HepG2 (cell line): ENCODE data around the gene STK32A. TPM values are rescaled to one million over a fixed set of nuclear protein-coding genes. Genes with fewer than 3 reads are reported as not detected.

Experiments used
- ATAC-seq: fragments of 200-7000 bp; cut with Tn5 transposase; 3 replicates; pipeline ENCODE4 v1.9.1; 2020; ENCODE audit warnings: mild to moderate bottlenecking, moderate library complexity
- BruUV-seq: library from RNA; stranded (reverse); fragments of 400-500 nt; replicated peaks from 2 replicates; lab custom pipeline; 2021; lab: Mats Ljungman, UMichigan
- CTCF ChIA-PET: fragments of 300-600 bp; formaldehyde crosslinking; extraction: SDS; loops from one replicate; lab custom pipeline; 2021; ENCODE audit warnings: low total read pairs, inconsistent platforms, low intra/inter-chr PET ratio; lab: Yijun Ruan, JAX
- POLR2A ChIA-PET: fragments of 350-600 bp; sonication (Branson Sonifier 250); formaldehyde crosslinking; loops from one replicate; lab custom pipeline; 2020; ENCODE audit warnings: antibody characterized with exemption, inconsistent platforms; lab: Yijun Ruan, JAX
- DNase-seq: peaks from one replicate; pipeline ENCODE4 v3.0.0-alpha.2; 2015; ENCODE audit warnings: low spot score
- FAIRE-seq: peaks from 3 replicates; lab custom pipeline; 2011; peaks lifted over from hg19 to GRCh38; lab: Jason Lieb, UNC
- H2AFZ ChIP-seq: one replicate; pipeline ENCODE4 v1.6.1; 2011; ENCODE audit warnings: low read length, inconsistent platforms
- H3K27ac ChIP-seq: fragments of 300-600 bp; 3 replicates; pipeline ENCODE4 v1.8.0; 2011; ENCODE audit warnings: mixed run types, mild to moderate bottlenecking, mixed read lengths, low read length, inconsistent platforms; ENCODE audit not compliant: insufficient read depth; ENCODE audit errors: extremely low read length
- H3K27me3 ChIP-seq, 2 experiments: fragments of 200-600 bp in 1 of 2; 2 replicates in 1 of 2; 3 replicates in 1 of 2; pipeline versions ENCODE4 v1.6.0 to v1.8.0; 2011; ENCODE audit warnings: low read length in 2 of 2, mild to moderate bottlenecking in 2 of 2, moderate library complexity in 2 of 2, inconsistent platforms in 1 of 2; ENCODE audit not compliant: insufficient read depth in 2 of 2, control insufficient read depth in 1 of 2
- H3K36me3 ChIP-seq, 2 experiments: fragments of 200-600 bp in 1 of 2; replicated peaks in 1 of 2; 2 replicates in 1 of 2; 3 replicates in 1 of 2; pipeline versions ENCODE4 v1.5.1 to v1.8.0; 2011; ENCODE audit warnings: low read length in 2 of 2, inconsistent platforms in 1 of 2; ENCODE audit not compliant: insufficient read depth in 2 of 2, control insufficient read depth in 1 of 2
- H3K4me1 ChIP-seq: 2 replicates; pipeline ENCODE4 v1.5.1; 2012; ENCODE audit warnings: low read length, inconsistent platforms; ENCODE audit not compliant: insufficient read depth
- H3K4me2 ChIP-seq: 2 replicates; pipeline ENCODE4 v1.6.0; 2011; ENCODE audit warnings: low read depth, low read length, inconsistent platforms
- H3K4me3 ChIP-seq, 3 experiments: fragments of 200-600 bp in 1 of 3; sonication (generic), shearing (Covaris generic) in 1 of 3; replicated peaks in 1 of 3; 2 replicates each; pipeline ENCODE4 v1.5.1; 2011 to 2016; ENCODE audit warnings: low read length in 3 of 3, inconsistent platforms in 2 of 3, low read depth in 2 of 3, mild to moderate bottlenecking in 2 of 3, control low read depth in 1 of 3, mixed read lengths in 1 of 3; ENCODE audit not compliant: insufficient read depth in 1 of 3
- H3K79me2 ChIP-seq: one replicate; pipeline ENCODE4 v1.6.1; 2011; ENCODE audit warnings: low read length, inconsistent platforms; ENCODE audit not compliant: insufficient read depth
- H3K9ac ChIP-seq: 2 replicates; pipeline ENCODE4 v1.6.0; 2011; ENCODE audit warnings: mild to moderate bottlenecking, low read depth, low read length, inconsistent platforms; ENCODE audit not compliant: insufficient read depth
- H3K9me3 ChIP-seq: 2 replicates; pipeline ENCODE4 v1.5.1; 2012; ENCODE audit warnings: mild to moderate bottlenecking, low read length
- H4K20me1 ChIP-seq: 2 replicates; pipeline ENCODE4 v1.6.0; 2011; ENCODE audit warnings: inconsistent platforms, mild to moderate bottlenecking, low read length, moderate library complexity; ENCODE audit not compliant: insufficient read depth
- ETS1 ChIP-seq: sonication (generic); formaldehyde crosslinking; IDR thresholded peaks from 2 replicates; pipeline ENCODE4 v1.4.0; 2020; ENCODE audit warnings: missing genetic modification reagents
- FIP1L1 ChIP-seq: fragments of 200-400 bp; formaldehyde crosslinking; IDR thresholded peaks from 2 replicates; pipeline ENCODE4 v1.6.1; 2018; ENCODE audit warnings: low read depth, mild to moderate bottlenecking, low read length, moderate library complexity, borderline replicate concordance; ENCODE audit not compliant: insufficient read depth
- MXD1 ChIP-seq: sonication (generic); formaldehyde crosslinking; IDR thresholded peaks from 2 replicates; pipeline ENCODE4 v1.4.0; 2020; ENCODE audit warnings: mild to moderate bottlenecking, missing genetic modification reagents
- NFE2L2 ChIP-seq: fragments of 150-350 bp; IDR thresholded peaks from 2 replicates; pipeline ENCODE4 v1.6.1; 2014; ENCODE audit warnings: low read length
- NR2F6 ChIP-seq, 2 experiments: IDR thresholded peaks; 2 replicates each; pipeline ENCODE4 v1.6.1; 2016; ENCODE audit warnings: antibody characterized with exemption in 1 of 2, mild to moderate bottlenecking in 1 of 2
- POLR2A ChIP-seq, 2 experiments: IDR thresholded peaks; 2 replicates each; pipeline ENCODE4 v1.6.1; 2011; ENCODE audit warnings: low read depth in 2 of 2, low read length in 2 of 2, mild to moderate bottlenecking in 1 of 2, moderate library complexity in 1 of 2; ENCODE audit not compliant: insufficient read depth in 1 of 2
- SETDB1 ChIP-seq: sonication (generic); formaldehyde crosslinking; IDR thresholded peaks from 2 replicates; pipeline ENCODE4 v1.5.1; 2020; ENCODE audit warnings: missing genetic modification reagents, mild to moderate bottlenecking, borderline replicate concordance
- SNAPC4 ChIP-seq: sonication (generic); formaldehyde crosslinking; IDR thresholded peaks from 2 replicates; pipeline ENCODE4 v1.4.0; 2020; ENCODE audit warnings: mild to moderate bottlenecking, missing genetic modification reagents
- ZFP82 ChIP-seq: sonication (generic); formaldehyde crosslinking; IDR thresholded peaks from 2 replicates; pipeline ENCODE4 v1.5.1; 2020; ENCODE audit warnings: mild to moderate bottlenecking, missing genetic modification reagents, borderline replicate concordance
- ZMAT3 ChIP-seq: sonication (generic); formaldehyde crosslinking; conservative IDR thresholded peaks from 2 replicates; pipeline ENCODE4 v1.7.0; 2021; ENCODE audit warnings: missing genetic modification reagents
- ZMYM2 ChIP-seq: sonication (generic); formaldehyde crosslinking; IDR thresholded peaks from 2 replicates; pipeline ENCODE4 v1.8.0; 2022; ENCODE audit warnings: mild to moderate bottlenecking, missing genetic modification reagents
- ZNF101 ChIP-seq: sonication (generic); formaldehyde crosslinking; IDR thresholded peaks from 2 replicates; pipeline ENCODE4 v1.4.0; 2020; ENCODE audit warnings: mild to moderate bottlenecking, low read depth, missing genetic modification reagents, borderline replicate concordance
- ZNF460 ChIP-seq: sonication (generic); formaldehyde crosslinking; IDR thresholded peaks from 2 replicates; pipeline ENCODE4 v1.5.1; 2020; ENCODE audit warnings: missing genetic modification reagents, mild to moderate bottlenecking, borderline replicate concordance
- ZNF605 ChIP-seq: sonication (generic); formaldehyde crosslinking; IDR thresholded peaks from 2 replicates; pipeline ENCODE4 v1.8.0; 2022; ENCODE audit warnings: mild to moderate bottlenecking, missing genetic modification reagents
- WGBS: methylation state at CpG from one replicate; pipeline ENCODE4 v1.1.6; 2017; ENCODE audit warnings: low lambda C conversion rate; 5-methylcytosine and 5-hydroxymethylcytosine counted together
- in situ Hi-C: cut with HindIII; loops from 2 replicates; pipeline ENCODE4 v1.10.0; 2017; ENCODE audit warnings: low pct_unique_long_range_greater_than_20kb; ENCODE audit not compliant: extremely low pct_ligation_motif_present
- intact Hi-C: fragments of 100-400 bp; cut with micrococcal nuclease; formaldehyde crosslinking; loops from one replicate; pipeline ENCODE4 v1.10.0; 2022; ENCODE audit not compliant: unreplicated experiment
- polyA plus RNA-seq, 8 experiments: library from polyadenylated mRNA; depleted of rRNA in 3 of 8; stranded (reverse) in 7 of 8; unstranded in 1 of 8; fragments of >200 nt; fragmentation: Illumina TruSeq in 4 of 8; extraction: Trizol in 4 of 8; gene quantifications; 2 replicates each; pipeline versions ENCODE4 v1.2.1 to v1.2.3, GENCODE V29; 2011 to 2016; ENCODE audit warnings: low read depth in 4 of 8, missing spikeins in 1 of 8, mixed read lengths in 1 of 8; ENCODE audit not compliant: insufficient read depth in 1 of 8
- total RNA-seq, 5 experiments: library from RNA; depleted of rRNA; stranded (reverse); fragments of >200 nt; fragmentation: Illumina TruSeq; extraction: Trizol; gene quantifications; 2 replicates each; pipeline ENCODE4 v1.2.3, GENCODE V29; 2016; ENCODE audit warnings: low read depth in 1 of 5

STK32A gene
- total and polyA plus RNA-seq, 2 of the 13 experiments (the other 11 are each of a cell fraction or from before 2014, with no cell fraction given), result not detected

- TF ChIP-seq FIP1L1, result no peak
- TF ChIP-seq ZMYM2 (CRISPR knock-in tag), result no peak
- no peak for TF ChIP-seq MXD1 (CRISPR knock-in tag)
- no peak for TF ChIP-seq ZMAT3 (CRISPR knock-in tag)
- no peak for TF ChIP-seq ZFP82 (CRISPR knock-in tag)
- no peak for TF ChIP-seq ETS1 (CRISPR knock-in tag)
Measured at GRCh38 chr5:147234239-147234824, 494 bp upstream of the STK32A start (continued).

GRCh38 chr5:147240266-147240985 is 5.6 kb downstream of the STK32A start:
- BruUV-seq, result no TSS peak
- ChIA-PET CTCF (no interaction called here), POLR2A (no interaction called here)
- Histone ChIP-seq H3K79me2 (no peaks in the 10 kb centered on the region), H3K4me3 (no peak overlapping the region), H3K4me2 (no peak overlapping the region), H4K20me1 (no peaks in the 10 kb centered on the region), H3K27ac (no peak overlapping the region), H3K36me3 (no peaks in the 10 kb centered on the region), H3K9me3 (no peaks in the 10 kb centered on the region), H3K9ac (no peak overlapping the region), H2AFZ (no peak overlapping the region), H3K4me1 (no peaks in the 10 kb centered on the region), H3K27me3 (peaks cover 0 to 2% of the 10 kb centered on the region in 2 experiments; a peak in 2 of 5 replicates)
- intact Hi-C loops (no loop called here), in situ Hi-C loops (no loop called here)
- ATAC-seq (no peak), DNase-seq (no peak), FAIRE-seq (no peak)
- TF ChIP-seq NFE2L2, result no peak
- TF ChIP-seq SNAPC4 (CRISPR knock-in tag), result no peak
- TF ChIP-seq ZNF101 (CRISPR knock-in tag), result no peak
- TF ChIP-seq NR2F6 (IDR thresholded peaks at IDR 0.05), result no peak
- TF ChIP-seq NR2F6 (CRISPR knock-in tag; IDR thresholded peaks at IDR 0.05), result no peak
- no peak for TF ChIP-seq ZNF460 (CRISPR knock-in tag)
- TF ChIP-seq POLR2A (IDR thresholded peaks at IDR 0.05; ENCODE audit: insufficient read depth in 1 of 2, low read depth in 2 of 2, low read length in 2 of 2), result no peak
- no peak for TF ChIP-seq ZNF605 (CRISPR knock-in tag)
- TF ChIP-seq SETDB1 (CRISPR knock-in tag), result no peak
- 17% methylated on average over 4 of the region's 4 CpGs for WGBS
